Fibroblast of peridontal ligament (primary cell): ENCODE data around the gene NADK2.

Source experiments
- DNase-seq: peaks from one replicate; pipeline ENCODE4 v3.0.0-alpha.2; 2010; ENCODE audit errors: extremely low read depth

The NADK2 gene

GRCh38 chr5:36162810-36163486, 78.8 kb downstream of the NADK2 start:
- DNase-seq: no peak

- no peak for DNase-seq
These were observed 80.4 kb downstream of the NADK2 start for GRCh38 chr5:36161361-36161760.

- no peak for DNase-seq
These were observed 81.1 kb downstream of the NADK2 start for GRCh38 chr5:36160617-36161016.

GRCh38 chr5:36158144-36158543, 83.6 kb downstream of the NADK2 start:
- DNase-seq: peak; percentile 17

- DNase-seq: peak; percentile 67
These were observed 85.1 kb downstream of the NADK2 start for GRCh38 chr5:36156619-36157018.

GRCh38 chr5:36156121-36156601, 85.6 kb downstream of the NADK2 start:
- no peak for DNase-seq

GRCh38 chr5:36155291-36155690, 86.4 kb downstream of the NADK2 start:
- DNase-seq: no peak

- DNase-seq: no peak
These were observed 88.0 kb downstream of the NADK2 start for GRCh38 chr5:36153726-36154125.

- DNase-seq: no peak
These were observed 88.4 kb downstream of the NADK2 start for GRCh38 chr5:36153298-36153677.

- peak; percentile 44 for DNase-seq
These were observed 89.1 kb downstream of the NADK2 start for GRCh38 chr5:36152324-36153297.

GRCh38 chr5:36151434-36152323, 90.0 kb downstream of the NADK2 start, which contains the start of the genes LMBRD2 and SKP2:
TSS of gene LMBRD2 (minus strand) at chr5:36151887. CDS start at chr5:36143349, 8,538 bp downstream.
TSS of gene SKP2 (plus strand) at chr5:36152111. CDS start at chr5:36152263, 152 bp downstream.
- DNase-seq: peak; percentile 97

- peak; percentile 35 for DNase-seq
These were observed 90.9 kb downstream of the NADK2 start for GRCh38 chr5:36150676-36151433.

- no peak for DNase-seq
These were observed 94.0 kb downstream of the NADK2 start for GRCh38 chr5:36147681-36148080.

GRCh38 chr5:36146390-36146789, 95.3 kb downstream of the NADK2 start:
- no peak for DNase-seq

GRCh38 chr5:36145311-36145710, 96.4 kb downstream of the NADK2 start:
- DNase-seq: no peak
